Endodermal cell (in vitro differentiated cells): ENCODE results near the gene TOMM40. TPM values are rescaled to one million over a fixed set of nuclear protein-coding genes. Genes with fewer than 3 reads are reported as not detected.
"Not testable (repeated sequence)": the region's sequence is repeated elsewhere in the genome, so short reads cannot be mapped to it uniquely, and the experiment has no call there.

Experiments
- DNase-seq: peaks from one replicate; pipeline ENCODE4 v3.0.0-alpha.2; 2017
- H3K27ac ChIP-seq: 2 replicates; pipeline ENCODE4 v1.5.1; 2013; ENCODE audit warnings: mild to moderate bottlenecking, low read depth, low read length, moderate library complexity
- H3K27me3 ChIP-seq: 2 replicates; pipeline ENCODE4 v1.6.1; 2013; ENCODE audit warnings: mild to moderate bottlenecking, low read length, moderate library complexity; ENCODE audit not compliant: insufficient read depth, control insufficient read depth, poor library complexity, severe bottlenecking
- H3K36me3 ChIP-seq: 2 replicates; pipeline ENCODE4 v1.7.0; 2013; ENCODE audit warnings: mild to moderate bottlenecking, low read length, moderate library complexity; ENCODE audit not compliant: control insufficient read depth, insufficient read depth
- H3K4me1 ChIP-seq: one replicate; pipeline ENCODE4 v1.7.0; 2013; ENCODE audit warnings: low read length; ENCODE audit not compliant: control insufficient read depth, insufficient read depth
- H3K4me3 ChIP-seq: 2 replicates; pipeline ENCODE4 v1.5.1; 2013; ENCODE audit warnings: mild to moderate bottlenecking, low read length, moderate library complexity
- H3K9ac ChIP-seq: 2 replicates; pipeline ENCODE4 v1.6.1; 2013; ENCODE audit warnings: mild to moderate bottlenecking, low read length, moderate library complexity; ENCODE audit not compliant: poor library complexity, severe bottlenecking; ENCODE audit errors: extremely low read depth
- H3K9me3 ChIP-seq: 2 replicates; pipeline ENCODE4 v1.6.1; 2013; ENCODE audit warnings: mild to moderate bottlenecking, low read length, moderate library complexity; ENCODE audit not compliant: control insufficient read depth
- H3K27ac Mint-ChIP-seq: 2 replicates; pipeline ENCODE4 v1.8.0; 2020; ENCODE audit warnings: mixed read lengths
- H3K27me3 Mint-ChIP-seq: 2 replicates; pipeline ENCODE4 v1.8.0; 2021; ENCODE audit warnings: mild to moderate bottlenecking, mixed read lengths; ENCODE audit not compliant: insufficient read depth
- H3K36me3 Mint-ChIP-seq: 2 replicates; pipeline ENCODE4 v1.8.0; 2020; ENCODE audit warnings: low read depth, mixed read lengths
- H3K4me1 Mint-ChIP-seq: 2 replicates; pipeline ENCODE4 v1.8.0; 2020; ENCODE audit warnings: mixed read lengths
- H3K4me3 Mint-ChIP-seq: 2 replicates; pipeline ENCODE4 v1.8.0; 2020; ENCODE audit warnings: mild to moderate bottlenecking, moderate library complexity, mixed read lengths
- H3K9me3 Mint-ChIP-seq: 2 replicates; pipeline ENCODE4 v1.8.0; 2020; ENCODE audit warnings: mild to moderate bottlenecking, mixed read lengths
- WGBS, 2 experiments: methylation state at CpG; one replicate each; pipeline versions ENCODE4 v1.1.5 to v1.1.7; 2013; ENCODE audit warnings: missing lambda C conversion rate in 2 of 2, mixed read lengths in 1 of 2; ENCODE audit not compliant: insufficient coverage in 1 of 2, insufficient read length in 1 of 2; 5-methylcytosine and 5-hydroxymethylcytosine counted together
- total RNA-seq, 2 donors: library from RNA; stranded (reverse); fragmentation: NEBNext Ultra II Directional in 1 of 2; extraction: Animal tissue kit (Norgen Biotek cat#: 25700) in 1 of 2; gene quantifications; 2 replicates in 1 of 2; 3 replicates in 1 of 2; pipeline ENCODE4 v1.2.1, GENCODE V29; 2021
- TF ChIP-seq, protein P1 (sequence below): fragments of 200-600 bp; sonication (generic); conservative IDR thresholded peaks from 2 replicates; pipeline ENCODE4 v1.5.0; 2021; ENCODE audit warnings: antibody characterized with exemption, mild to moderate bottlenecking

TOMM40 gene
- total RNA-seq, 2 donors from 2014 or later: 88.1 to 93.8 TPM

- H3K4me1 ChIP-seq: peaks cover 6% of the 10 kb centered on the region
- no peak for DNase-seq
- H3K27me3 ChIP-seq: no peaks in the 10 kb centered on the region
- H3K27me3 Mint-ChIP-seq: no peaks in the 10 kb centered on the region
- peak overlapping the region; percentile 99 for H3K4me3 Mint-ChIP-seq
- peaks cover 19% of the 10 kb centered on the region for H3K36me3 ChIP-seq
- H3K4me3 ChIP-seq: peak overlapping the region; percentile 99
- TF ChIP-seq, protein P1, sequence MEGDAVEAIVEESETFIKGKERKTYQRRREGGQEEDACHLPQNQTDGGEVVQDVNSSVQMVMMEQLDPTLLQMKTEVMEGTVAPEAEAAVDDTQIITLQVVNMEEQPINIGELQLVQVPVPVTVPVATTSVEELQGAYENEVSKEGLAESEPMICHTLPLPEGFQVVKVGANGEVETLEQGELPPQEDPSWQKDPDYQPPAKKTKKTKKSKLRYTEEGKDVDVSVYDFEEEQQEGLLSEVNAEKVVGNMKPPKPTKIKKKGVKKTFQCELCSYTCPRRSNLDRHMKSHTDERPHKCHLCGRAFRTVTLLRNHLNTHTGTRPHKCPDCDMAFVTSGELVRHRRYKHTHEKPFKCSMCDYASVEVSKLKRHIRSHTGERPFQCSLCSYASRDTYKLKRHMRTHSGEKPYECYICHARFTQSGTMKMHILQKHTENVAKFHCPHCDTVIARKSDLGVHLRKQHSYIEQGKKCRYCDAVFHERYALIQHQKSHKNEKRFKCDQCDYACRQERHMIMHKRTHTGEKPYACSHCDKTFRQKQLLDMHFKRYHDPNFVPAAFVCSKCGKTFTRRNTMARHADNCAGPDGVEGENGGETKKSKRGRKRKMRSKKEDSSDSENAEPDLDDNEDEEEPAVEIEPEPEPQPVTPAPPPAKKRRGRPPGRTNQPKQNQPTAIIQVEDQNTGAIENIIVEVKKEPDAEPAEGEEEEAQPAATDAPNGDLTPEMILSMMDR: no peak
- no peaks in the 10 kb centered on the region for H3K9me3 ChIP-seq
- H3K9me3 Mint-ChIP-seq: no peaks in the 10 kb centered on the region
- H3K36me3 Mint-ChIP-seq: peaks cover 31% of the 10 kb centered on the region
- 95 to 97% methylated on average over 40 to 46 of the region's 46 CpGs for WGBS, 2 experiments
- H3K9ac ChIP-seq: no peak overlapping the region
- peaks cover 26% of the 10 kb centered on the region for H3K4me1 Mint-ChIP-seq
- peak overlapping the region; percentile 77 for H3K27ac Mint-ChIP-seq
- no peak overlapping the region for H3K27ac ChIP-seq
Measured at GRCh38 chr19:44908074-44908835, 17.2 kb downstream of the TOMM40 start.

DNA sequence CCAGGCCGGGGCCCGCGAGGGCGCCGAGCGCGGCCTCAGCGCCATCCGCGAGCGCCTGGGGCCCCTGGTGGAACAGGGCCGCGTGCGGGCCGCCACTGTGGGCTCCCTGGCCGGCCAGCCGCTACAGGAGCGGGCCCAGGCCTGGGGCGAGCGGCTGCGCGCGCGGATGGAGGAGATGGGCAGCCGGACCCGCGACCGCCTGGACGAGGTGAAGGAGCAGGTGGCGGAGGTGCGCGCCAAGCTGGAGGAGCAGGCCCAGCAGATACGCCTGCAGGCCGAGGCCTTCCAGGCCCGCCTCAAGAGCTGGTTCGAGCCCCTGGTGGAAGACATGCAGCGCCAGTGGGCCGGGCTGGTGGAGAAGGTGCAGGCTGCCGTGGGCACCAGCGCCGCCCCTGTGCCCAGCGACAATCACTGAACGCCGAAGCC lies 17.8 kb downstream of the TOMM40 start:
- TF ChIP-seq, protein P1: peak; percentile 34
- Histone ChIP-seq H3K9me3 (no peaks in the 10 kb centered on the region), H3K9ac (no peak overlapping the region), H3K27me3 (no peaks in the 10 kb centered on the region), H3K36me3 (peaks cover 19% of the 10 kb centered on the region), H3K4me1 (peaks cover 4% of the 10 kb centered on the region), H3K4me3 (no peak overlapping the region), H3K27ac (no peak overlapping the region)
- peak overlapping the region; percentile 42 for H3K4me3 Mint-ChIP-seq
- peaks cover 29% of the 10 kb centered on the region for H3K36me3 Mint-ChIP-seq
- no peaks in the 10 kb centered on the region for H3K9me3 Mint-ChIP-seq
- H3K27me3 Mint-ChIP-seq: no peaks in the 10 kb centered on the region
- H3K4me1 Mint-ChIP-seq: peaks cover 30% of the 10 kb centered on the region
- DNase-seq: no peak
- no peak overlapping the region for H3K27ac Mint-ChIP-seq
- 95 to 98% methylated on average over 15 to 44 of the region's 44 CpGs for WGBS, 2 experiments

DNA sequence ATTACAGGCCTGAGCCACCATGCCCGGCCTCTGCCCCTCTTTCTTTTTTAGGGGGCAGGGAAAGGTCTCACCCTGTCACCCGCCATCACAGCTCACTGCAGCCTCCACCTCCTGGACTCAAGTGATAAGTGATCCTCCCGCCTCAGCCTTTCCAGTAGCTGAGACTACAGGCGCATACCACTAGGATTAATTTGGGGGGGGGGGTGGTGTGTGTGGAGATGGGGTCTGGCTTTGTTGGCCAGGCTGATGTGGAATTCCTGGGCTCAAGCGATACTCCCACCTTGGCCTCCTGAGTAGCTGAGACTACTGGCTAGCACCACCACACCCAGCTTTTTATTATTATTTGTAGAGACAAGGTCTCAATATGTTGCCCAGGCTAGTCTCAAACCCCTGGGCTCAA lies 18.7 kb downstream of the TOMM40 start:
- Histone ChIP-seq H3K9ac (no peak overlapping the region), H3K9me3 (no peaks in the 10 kb centered on the region), H3K4me1 (no peaks in the 10 kb centered on the region), H3K36me3 (peaks cover 19% of the 10 kb centered on the region), H3K4me3 (no peak overlapping the region), H3K27ac (no peak overlapping the region), H3K27me3 (no peaks in the 10 kb centered on the region)
- Mint-ChIP-seq H3K9me3 (no peaks in the 10 kb centered on the region), H3K4me3 (peak overlapping the region; percentile 42), H3K4me1 (peaks cover 36% of the 10 kb centered on the region), H3K27ac (peak overlapping the region; percentile 92), H3K27me3 (no peaks in the 10 kb centered on the region), H3K36me3 (peaks cover 29% of the 10 kb centered on the region)
- no peak for DNase-seq
- 89% methylated on average over 4 of the region's 5 CpGs; no CpG with 5 or more reads in 1 of the 2 experiments for WGBS, 2 experiments
- TF ChIP-seq, protein P1: no peak

DNA sequence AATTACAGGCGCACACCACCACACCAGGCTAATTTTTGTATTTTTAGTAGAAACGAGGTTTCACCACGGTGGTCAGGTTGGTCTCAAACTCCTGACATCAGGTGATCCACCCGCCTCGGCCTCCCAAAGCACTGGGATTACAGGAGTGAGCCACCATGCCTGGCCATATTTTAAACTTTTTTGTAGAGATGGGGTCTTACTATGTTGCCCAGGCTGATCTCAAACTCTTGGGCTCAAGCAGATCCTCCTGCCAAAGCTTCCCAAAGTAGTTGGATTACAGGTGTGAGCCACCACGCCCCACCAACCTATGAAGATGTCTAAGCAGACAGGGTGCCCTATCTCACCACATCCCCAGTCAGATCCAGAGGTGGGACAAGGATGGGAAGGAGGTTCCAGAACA lies 20.8 kb downstream of the TOMM40 start:
- not testable (repeated sequence) for H3K27me3 Mint-ChIP-seq, H3K9ac ChIP-seq, H3K27ac ChIP-seq, H3K27me3 ChIP-seq, H3K4me3 Mint-ChIP-seq, H3K9me3 Mint-ChIP-seq, H3K4me1 ChIP-seq, H3K9me3 ChIP-seq, H3K4me3 ChIP-seq, DNase-seq
- Mint-ChIP-seq H3K4me1 (peaks cover 36% of the 10 kb centered on the region), H3K36me3 (peaks cover 31% of the 10 kb centered on the region), H3K27ac (peak overlapping the region; percentile 39)
- peaks cover 29% of the 10 kb centered on the region for H3K36me3 ChIP-seq
- WGBS, 2 experiments: 95% methylated on average over 5 to 6 of the region's 6 CpGs
